Transverse colon (tissue), 4 donors: ENCODE measurements around the gene MLF2. TPM values are rescaled to one million over a fixed set of nuclear protein-coding genes. Genes with fewer than 3 reads are reported as not detected.
"Not testable (repeated sequence)": the region's sequence is repeated elsewhere in the genome, so short reads cannot be mapped to it uniquely, and the experiment has no call there.

Experiments
- DNase-seq: peaks from one replicate; pipeline ENCODE4 v3.0.0-alpha.2; 2019
- H3K27ac ChIP-seq, 4 donors: fragments of 200-600 bp; sonication (generic); 2 replicates each; pipeline ENCODE4 v1.5.1; 2016 to 2018; ENCODE audit warnings: inconsistent platforms in 4 of 4
- H3K27me3 ChIP-seq: fragments of 200-600 bp; sonication (generic); 2 replicates; pipeline ENCODE4 v1.5.1; 2017; ENCODE audit warnings: inconsistent platforms
- H3K36me3 ChIP-seq, 4 donors: fragments of 200-600 bp; sonication (generic); 2 replicates each; pipeline ENCODE4 v1.5.1; 2017 to 2019; ENCODE audit warnings: inconsistent platforms in 4 of 4
- H3K4me1 ChIP-seq, 4 donors: fragments of 200-600 bp; sonication (generic); 2 replicates each; pipeline ENCODE4 v1.5.1; 2017 to 2020; ENCODE audit warnings: inconsistent platforms in 4 of 4
- H3K4me3 ChIP-seq, 4 donors: fragments of 200-600 bp; sonication (generic); 1 replicate in 1 of 4; 2 replicates in 3 of 4; pipeline versions ENCODE4 v1.5.1 to v1.6.1; 2017 to 2019; ENCODE audit warnings: inconsistent platforms in 4 of 4
- H3K9me3 ChIP-seq, 2 donors: fragments of 200-600 bp; sonication (generic); 2 replicates each; pipeline ENCODE4 v1.5.1; 2017 to 2019; ENCODE audit warnings: inconsistent platforms in 2 of 2
- CTCF ChIP-seq, 5 experiments: fragments of 200-600 bp in 3 of 5; fragments of 450-650 bp in 2 of 5; sonication (generic) in 3 of 5; IDR thresholded peaks; 1 replicate in 2 of 5; 2 replicates in 3 of 5; pipeline ENCODE4 v1.5.1; 2016 to 2017; ENCODE audit warnings: antibody characterized with exemption in 5 of 5, inconsistent platforms in 3 of 5, mild to moderate bottlenecking in 2 of 5, moderate library complexity in 1 of 5
- EP300 ChIP-seq: sonication (generic); formaldehyde crosslinking; IDR thresholded peaks from one replicate; pipeline ENCODE4 v1.6.1; 2017; ENCODE audit warnings: antibody characterized with exemption, low read depth
- POLR2A ChIP-seq: fragments of 450-650 bp; IDR thresholded peaks from one replicate; pipeline ENCODE4 v1.6.1; 2016; ENCODE audit warnings: antibody characterized with exemption, mild to moderate bottlenecking, moderate library complexity
- POLR2AphosphoS5 ChIP-seq, 3 donors: sonication (generic); formaldehyde crosslinking; IDR thresholded peaks; one replicate each; pipeline ENCODE4 v1.6.1; 2016; ENCODE audit warnings: antibody characterized with exemption in 3 of 3
- WGBS, 2 donors: methylation state at CpG; one replicate each; pipeline ENCODE4 v1.1.5; 2018; ENCODE audit warnings: low coverage in 1 of 2; 5-methylcytosine and 5-hydroxymethylcytosine counted together
- in situ Hi-C, 4 donors: fragments of 200-750 bp; cut with MboI; loops; one replicate each; pipeline versions ENCODE4 v1.15.0 to v1.15.1; 2017; ENCODE audit warnings: low sequenced_read_pairs in 3 of 4, low pct_ligation_motif_present in 1 of 4, low pct_unique_long_range_greater_than_20kb in 1 of 4
- intact Hi-C: fragments of 100-400 bp; cut with DNase I; formaldehyde crosslinking; loops from one replicate; pipeline ENCODE4 v1.15.1; 2023; ENCODE audit warnings: low total_unique reads
- total RNA-seq, 4 donors: library from RNA; depleted of rRNA; stranded (reverse); fragments of >200 nt; gene quantifications; one replicate each; pipeline ENCODE4 v1.1.0, GENCODE V29; 2016

MLF2 gene
- total RNA-seq, 4 donors from 2014 or later = 100 to 360 (median 164) TPM

DNA sequence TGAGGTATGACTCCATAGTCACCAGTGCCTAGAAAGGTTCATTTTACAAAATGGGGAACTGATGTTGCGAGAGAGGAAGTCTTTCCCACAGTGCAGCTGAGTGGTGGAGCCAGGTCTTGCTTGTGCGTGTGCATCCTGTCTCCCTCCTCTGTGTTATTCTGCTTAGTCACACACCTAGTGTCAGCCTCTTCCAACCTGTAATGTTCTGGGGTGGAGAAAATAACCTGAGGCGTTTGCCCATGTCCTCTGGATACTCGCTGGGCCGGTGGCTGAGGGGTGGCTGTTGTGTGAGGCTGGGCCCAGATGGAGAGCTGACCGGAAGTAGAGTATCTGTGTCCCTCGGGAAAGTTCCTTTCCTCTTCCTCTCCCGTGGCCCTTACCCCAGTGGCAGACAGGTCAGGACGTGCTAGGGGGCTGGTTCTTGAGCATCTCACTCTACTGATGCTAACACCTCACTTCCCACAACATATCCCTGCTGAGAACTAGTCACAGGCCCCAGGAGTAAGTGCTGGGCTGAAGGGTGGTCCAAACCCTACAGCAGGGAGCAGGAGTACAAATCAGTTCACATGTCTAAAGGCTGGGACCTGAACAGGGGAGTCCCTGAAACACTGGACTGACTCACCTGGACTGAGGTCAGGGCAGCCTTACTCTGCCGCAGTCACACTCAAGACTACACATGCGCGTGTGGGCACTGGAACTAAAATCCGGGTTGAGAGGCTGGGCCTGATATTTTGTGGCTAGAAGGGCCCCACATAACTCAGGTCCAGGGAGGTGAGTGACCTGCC, 7.0 kb downstream of the MLF2 start:
- intact Hi-C loops = loop anchor here (5.0 kb wide), 1 partner anchor 36 kb away; no protein-coding TSS in a partner anchor

DNA sequence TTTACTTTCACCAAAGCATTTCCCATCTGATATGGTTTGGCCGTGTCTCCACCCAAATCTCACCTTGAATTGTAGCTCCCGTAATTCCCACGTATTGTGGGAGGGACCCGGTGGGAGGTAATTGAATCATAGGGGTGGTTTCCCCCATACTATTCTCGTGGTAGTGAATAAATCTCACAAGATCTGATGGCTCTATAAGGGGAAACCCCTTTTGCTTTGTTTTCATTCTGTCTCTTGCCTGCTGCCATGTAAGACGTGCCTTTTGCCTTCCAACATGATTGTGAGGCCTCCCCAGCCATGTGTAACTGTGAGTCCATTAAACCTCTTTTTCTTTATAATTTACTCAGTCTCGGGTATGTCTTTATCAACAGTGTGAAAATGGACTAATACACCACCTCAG, 9.6 kb downstream of the MLF2 start:
- DNase-seq, H3K9me3 ChIP-seq, H3K27ac ChIP-seq, H3K4me3 ChIP-seq, H3K4me1 ChIP-seq, H3K27me3 ChIP-seq, intact Hi-C loops: not testable (repeated sequence)
- WGBS, 2 donors = 51 to 53% methylated on average over 3 to 7 of the region's 7 CpGs
- in situ Hi-C loops = loop anchor here in 3 of 4 donors (10.0 to 25.0 kb wide), 2 partner anchors 82 to 94 kb away; partner anchors contain the start of genes P3H3 (in 3 of the 3), GNB3 (in 2 of the 3) and GPR162 (in 1 of the 3)
- peaks cover 0 to 15% (median 5%) of the 10 kb centered on the region in 4 donors for H3K36me3 ChIP-seq

More for the DNA sequence above, 7.0 kb downstream of the MLF2 start:
- no peak for TF ChIP-seq POLR2A
- TF ChIP-seq EP300 = no peak
- TF ChIP-seq CTCF (IDR thresholded peaks at IDR 0.05) = no peak
- TF ChIP-seq POLR2AphosphoS5 (IDR thresholded peaks at IDR 0.05) = no peak
- Histone ChIP-seq H3K4me3 (no peak overlapping the region), H3K4me1 (no peaks in the 10 kb centered on the region), H3K36me3 (peaks cover 0 to 37% (median 18%) of the 10 kb centered on the region in 4 donors), H3K27ac (peak overlapping the region in 1 of 4 donors; percentile 42), H3K9me3 (no peaks in the 10 kb centered on the region), H3K27me3 (no peaks in the 10 kb centered on the region)
- WGBS, 2 donors = 83% methylated on average over 11 of the region's 13 CpGs; no CpG with 5 or more reads in 1 of the 2 donors
- in situ Hi-C loops = loop anchor here in 3 of 4 donors (10.0 to 25.0 kb wide), 2 partner anchors 79 to 91 kb away; partner anchors contain the start of genes P3H3 (in 3 of the 3), GNB3 (in 2 of the 3) and GPR162 (in 1 of the 3)
- no peak for DNase-seq

DNA sequence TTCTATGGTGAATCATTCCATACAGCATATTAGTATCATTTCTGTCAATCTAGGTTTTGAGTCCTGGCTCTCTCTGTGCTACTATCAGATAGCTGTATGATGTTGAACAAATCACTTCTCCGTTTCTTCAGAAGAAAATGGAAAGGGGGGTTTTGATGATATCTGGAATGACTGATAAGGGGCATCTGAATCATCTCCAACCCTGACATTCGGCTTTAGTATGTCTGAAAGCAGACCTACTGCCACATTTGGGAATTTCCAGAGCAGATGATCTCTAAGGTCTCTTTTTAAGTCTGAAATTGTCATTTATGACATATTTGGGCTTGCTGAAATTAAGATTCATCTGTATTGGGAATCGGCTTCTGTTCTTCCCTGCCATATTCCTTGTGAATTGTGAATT, 10.1 kb downstream of the MLF2 start:
- intact Hi-C loops (no loop called here), in situ Hi-C loops (loop anchor here in 3 of 4 donors (10.0 to 25.0 kb wide), 2 partner anchors 82 to 94 kb away; partner anchors contain the start of genes P3H3 (in 3 of the 3), GNB3 (in 2 of the 3) and GPR162 (in 1 of the 3))
- TF ChIP-seq EP300 = no peak
- no peak for TF ChIP-seq CTCF (IDR thresholded peaks at IDR 0.05)
- TF ChIP-seq POLR2AphosphoS5 (IDR thresholded peaks at IDR 0.05) = no peak
- Histone ChIP-seq H3K9me3 (no peaks in the 10 kb centered on the region), H3K4me1 (no peaks in the 10 kb centered on the region), H3K4me3 (no peak overlapping the region), H3K27ac (no peak overlapping the region), H3K36me3 (peaks cover 0 to 10% (median 3%) of the 10 kb centered on the region in 4 donors), H3K27me3 (no peaks in the 10 kb centered on the region)
- DNase-seq = no peak
- 72 to 91% methylated on average over 3 of the region's 3 CpGs for WGBS, 2 donors

- intact Hi-C loops, H3K4me3 ChIP-seq, H3K9me3 ChIP-seq, H3K27me3 ChIP-seq, H3K4me1 ChIP-seq, H3K36me3 ChIP-seq, DNase-seq, H3K27ac ChIP-seq: not testable (repeated sequence)
- in situ Hi-C loops = loop anchor here in 3 of 4 donors (10.0 to 25.0 kb wide), 2 partner anchors 83 to 95 kb away; partner anchors contain the start of genes P3H3 (in 3 of the 3), GNB3 (in 2 of the 3) and GPR162 (in 1 of the 3)
- WGBS, 2 donors = 88 to 89% methylated on average over 6 to 10 of the region's 12 CpGs
These were observed 10.9 kb downstream of the MLF2 start for GRCh38 chr12:6742080-6742479.

GRCh38 chr12:6736754-6737153, 16.2 kb downstream of the MLF2 start:
- in situ Hi-C loops = loop anchor here in 2 of 4 donors (25.0 kb wide), 1 partner anchor 101 kb away; the partner anchor contains the start of genes GNB3 (in 2 of the 2) and P3H3 (in 2 of the 2)
- H3K27ac ChIP-seq = no peak overlapping the region
- no peak for DNase-seq
- WGBS, 2 donors = 84 to 91% methylated on average over 5 of the region's 5 CpGs
- no peaks in the 10 kb centered on the region for H3K9me3 ChIP-seq
- H3K4me1 ChIP-seq = no peaks in the 10 kb centered on the region
- no peaks in the 10 kb centered on the region for H3K27me3 ChIP-seq
- peaks cover 0 to 3% (median 1%) of the 10 kb centered on the region in 4 donors for H3K36me3 ChIP-seq
- TF ChIP-seq POLR2AphosphoS5 (IDR thresholded peaks at IDR 0.05) (no peak), POLR2A (no peak), EP300 (no peak), CTCF (IDR thresholded peaks at IDR 0.05) (no peak)
- no peak overlapping the region for H3K4me3 ChIP-seq
- intact Hi-C loops = loop anchor here (5.0 kb wide), 1 partner anchor 91 kb away; the partner anchor contains the start of gene P3H3
